ENCODE data around the gene KRTAP10-11. TPM values are rescaled to one million over a fixed set of nuclear protein-coding genes. Genes with fewer than 3 reads are reported as not detected.
"Not testable (repeated sequence)": the region's sequence is repeated elsewhere in the genome, so short reads cannot be mapped to it uniquely, and the experiment has no call there.

KRTAP10-11 gene
- total and polyA plus RNA-seq, 4 donors = not detected

GRCh38 chr21:44681861-44682579, 35.8 kb downstream of the KRTAP10-11 start, which contains the start of gene KRTAP12-1:
Gene KRTAP12-1, minus strand, starts transcription at chr21:44682163. Its CDS starts 40 bp downstream, at chr21:44682123.
- peaks cover 4% of the 10 kb centered on the region for H3K4me1 ChIP-seq (ENCODE audit: control insufficient read depth, insufficient read depth, low read length)
- no peak within 1 kb of the TSS for H3K4me3 ChIP-seq (ENCODE audit: low read depth, low read length)
- H3K27me3 ChIP-seq (ENCODE audit: control insufficient read depth, insufficient read depth, low read length) = no peaks in the 10 kb centered on the region
- no peaks in the 10 kb centered on the region for H3K9me3 ChIP-seq (ENCODE audit: control insufficient read depth, insufficient read depth, low read length)
- DNase-seq (ENCODE audit: low read depth in 4 of 6, low spot score in 6 of 6) = no peak
- WGBS (ENCODE audit: insufficient coverage) = 79% methylated on average over 23 of the region's 23 CpGs
- H3K27ac ChIP-seq (ENCODE audit: low read depth, low read length) = no peak within 1 kb of the TSS
- no peaks in the 10 kb centered on the region for H3K36me3 ChIP-seq (ENCODE audit: control insufficient read depth, insufficient read depth, low read length)

- no peaks in the 10 kb centered on the region for H3K27me3 ChIP-seq (ENCODE audit: control insufficient read depth, insufficient read depth, low read length)
- DNase-seq (ENCODE audit: low read depth in 4 of 6, low spot score in 6 of 6) = no peak
- H3K9me3 ChIP-seq (ENCODE audit: control insufficient read depth, insufficient read depth, low read length) = no peaks in the 10 kb centered on the region
- WGBS (ENCODE audit: insufficient coverage) = 79% methylated on average over 12 of the region's 15 CpGs
- no peaks in the 10 kb centered on the region for H3K36me3 ChIP-seq (ENCODE audit: control insufficient read depth, insufficient read depth, low read length)
- peaks cover 6% of the 10 kb centered on the region for H3K4me1 ChIP-seq (ENCODE audit: control insufficient read depth, insufficient read depth, low read length)
- H3K4me3 ChIP-seq (ENCODE audit: low read depth, low read length) = no peak overlapping the region
- no peak overlapping the region for H3K27ac ChIP-seq (ENCODE audit: low read depth, low read length)
Observed at GRCh38 chr21:44682580-44683151, 36.5 kb downstream of the KRTAP10-11 start.

GRCh38 chr21:44684077-44684476, 37.9 kb downstream of the KRTAP10-11 start:
- WGBS (ENCODE audit: insufficient coverage) = 69% methylated on average over 5 of the region's 7 CpGs

GRCh38 chr21:44684483-44684882, 38.3 kb downstream of the KRTAP10-11 start:
- Histone ChIP-seq H3K27me3 (ENCODE audit: control insufficient read depth, insufficient read depth, low read length) (no peaks in the 10 kb centered on the region), H3K27ac (ENCODE audit: low read depth, low read length) (no peak overlapping the region), H3K4me3 (ENCODE audit: low read depth, low read length) (no peak overlapping the region), H3K36me3 (ENCODE audit: control insufficient read depth, insufficient read depth, low read length) (no peaks in the 10 kb centered on the region), H3K9me3 (ENCODE audit: control insufficient read depth, insufficient read depth, low read length) (no peaks in the 10 kb centered on the region), H3K4me1 (ENCODE audit: control insufficient read depth, insufficient read depth, low read length) (peaks cover 6% of the 10 kb centered on the region)
- WGBS (ENCODE audit: insufficient coverage) = 68% methylated on average over 5 of the region's 6 CpGs
- DNase-seq (ENCODE audit: low read depth in 4 of 6, low spot score in 6 of 6) = no peak

More at GRCh38 chr21:44684077-44684476, 37.9 kb downstream of the KRTAP10-11 start:
- H3K27me3 ChIP-seq (ENCODE audit: control insufficient read depth, insufficient read depth, low read length) = no peaks in the 10 kb centered on the region
- H3K36me3 ChIP-seq (ENCODE audit: control insufficient read depth, insufficient read depth, low read length) = no peaks in the 10 kb centered on the region
- H3K4me1 ChIP-seq (ENCODE audit: control insufficient read depth, insufficient read depth, low read length) = peaks cover 6% of the 10 kb centered on the region
- no peak overlapping the region for H3K27ac ChIP-seq (ENCODE audit: low read depth, low read length)
- no peak for DNase-seq (ENCODE audit: low read depth in 4 of 6, low spot score in 6 of 6)
- H3K4me3 ChIP-seq (ENCODE audit: low read depth, low read length) = no peak overlapping the region
- H3K9me3 ChIP-seq (ENCODE audit: control insufficient read depth, insufficient read depth, low read length) = no peaks in the 10 kb centered on the region

- DNase-seq (ENCODE audit: low read depth in 4 of 6, low spot score in 6 of 6); H3K27ac ChIP-seq (ENCODE audit: low read depth, low read length): not testable (repeated sequence)
- WGBS (ENCODE audit: insufficient coverage) = 97% methylated on average over 4 of the region's 6 CpGs
Observed at GRCh38 chr21:44685050-44685449, 38.8 kb downstream of the KRTAP10-11 start.

GRCh38 chr21:44686000-44686781, 40.0 kb downstream of the KRTAP10-11 start:
- WGBS (ENCODE audit: insufficient coverage) = 32% methylated on average over 11 of the region's 14 CpGs
- Histone ChIP-seq H3K4me3 (ENCODE audit: low read depth, low read length) (no peak overlapping the region), H3K4me1 (ENCODE audit: control insufficient read depth, insufficient read depth, low read length) (peaks cover 6% of the 10 kb centered on the region), H3K9me3 (ENCODE audit: control insufficient read depth, insufficient read depth, low read length) (no peaks in the 10 kb centered on the region), H3K27ac (ENCODE audit: low read depth, low read length) (no peak overlapping the region), H3K36me3 (ENCODE audit: control insufficient read depth, insufficient read depth, low read length) (no peaks in the 10 kb centered on the region), H3K27me3 (ENCODE audit: control insufficient read depth, insufficient read depth, low read length) (no peaks in the 10 kb centered on the region)
- no peak for DNase-seq (ENCODE audit: low read depth in 4 of 6, low spot score in 6 of 6)

More at GRCh38 chr21:44685050-44685449, 38.8 kb downstream of the KRTAP10-11 start:
- H3K4me3 ChIP-seq (ENCODE audit: low read depth, low read length); H3K9me3 ChIP-seq (ENCODE audit: control insufficient read depth, insufficient read depth, low read length); H3K4me1 ChIP-seq (ENCODE audit: control insufficient read depth, insufficient read depth, low read length); H3K36me3 ChIP-seq (ENCODE audit: control insufficient read depth, insufficient read depth, low read length); H3K27me3 ChIP-seq (ENCODE audit: control insufficient read depth, insufficient read depth, low read length): not testable (repeated sequence)

- H3K27me3 ChIP-seq (ENCODE audit: control insufficient read depth, insufficient read depth, low read length) = no peaks in the 10 kb centered on the region
- 63% methylated on average over 24 of the region's 25 CpGs for WGBS (ENCODE audit: insufficient coverage)
Observed at GRCh38 chr21:44686843-44687561, 40.8 kb downstream of the KRTAP10-11 start.

GRCh38 chr21:44687671-44688070, 41.5 kb downstream of the KRTAP10-11 start:
- no peaks in the 10 kb centered on the region for H3K27me3 ChIP-seq (ENCODE audit: control insufficient read depth, insufficient read depth, low read length)
- peaks cover under 1% of the 10 kb centered on the region for H3K9me3 ChIP-seq (ENCODE audit: control insufficient read depth, insufficient read depth, low read length)
- H3K4me3 ChIP-seq (ENCODE audit: low read depth, low read length) = no peak overlapping the region
- no peak for DNase-seq (ENCODE audit: low read depth in 4 of 6, low spot score in 6 of 6)
- peaks cover 6% of the 10 kb centered on the region for H3K4me1 ChIP-seq (ENCODE audit: control insufficient read depth, insufficient read depth, low read length)
- WGBS (ENCODE audit: insufficient coverage) = 42% methylated on average over 6 of the region's 11 CpGs
- no peaks in the 10 kb centered on the region for H3K36me3 ChIP-seq (ENCODE audit: control insufficient read depth, insufficient read depth, low read length)
- H3K27ac ChIP-seq (ENCODE audit: low read depth, low read length) = no peak overlapping the region

More at GRCh38 chr21:44686843-44687561, 40.8 kb downstream of the KRTAP10-11 start:
- Histone ChIP-seq H3K36me3 (ENCODE audit: control insufficient read depth, insufficient read depth, low read length) (no peaks in the 10 kb centered on the region), H3K4me3 (ENCODE audit: low read depth, low read length) (no peak overlapping the region), H3K27ac (ENCODE audit: low read depth, low read length) (no peak overlapping the region), H3K4me1 (ENCODE audit: control insufficient read depth, insufficient read depth, low read length) (peaks cover 6% of the 10 kb centered on the region), H3K9me3 (ENCODE audit: control insufficient read depth, insufficient read depth, low read length) (no peaks in the 10 kb centered on the region)
- DNase-seq (ENCODE audit: low read depth in 4 of 6, low spot score in 6 of 6) = no peak

- not testable (repeated sequence) for H3K27ac ChIP-seq (ENCODE audit: low read depth, low read length); H3K9me3 ChIP-seq (ENCODE audit: control insufficient read depth, insufficient read depth, low read length); H3K4me3 ChIP-seq (ENCODE audit: low read depth, low read length); DNase-seq (ENCODE audit: low read depth in 4 of 6, low spot score in 6 of 6); H3K36me3 ChIP-seq (ENCODE audit: control insufficient read depth, insufficient read depth, low read length); H3K4me1 ChIP-seq (ENCODE audit: control insufficient read depth, insufficient read depth, low read length); H3K27me3 ChIP-seq (ENCODE audit: control insufficient read depth, insufficient read depth, low read length)
- 81% methylated on average over 3 of the region's 3 CpGs for WGBS (ENCODE audit: insufficient coverage)
Observed at GRCh38 chr21:44689740-44690139, 43.5 kb downstream of the KRTAP10-11 start.

Measured in spinal cord (tissue), 10 donors.